ENCODE data around the gene WFS1.

The WFS1 gene

DNA sequence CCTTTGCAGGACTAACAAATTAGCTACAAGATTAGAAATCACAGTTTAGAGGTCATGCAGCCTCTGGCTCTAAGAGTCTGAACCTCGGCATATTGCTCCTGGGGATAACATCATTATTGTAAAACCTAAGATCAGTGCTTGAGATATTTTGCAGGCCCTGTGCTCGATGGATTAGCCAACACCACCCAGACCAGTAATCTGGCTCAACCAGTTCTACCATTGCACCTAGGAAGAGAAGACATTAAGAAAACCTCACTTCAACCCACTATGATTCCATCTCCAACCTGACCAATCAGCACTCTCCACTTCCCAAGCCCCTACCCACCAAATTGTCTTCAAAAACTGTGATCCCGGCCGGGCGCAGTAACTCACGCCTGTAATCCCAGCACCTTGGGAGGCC lies 43.6 kb downstream of the WFS1 start:
- no peak for TF ChIP-seq CTCF (IDR thresholded peaks at IDR 0.05; ENCODE audit: low read depth, low read length)
- DNase-seq (ENCODE audit: low read depth in 2 of 2): no peak
- no peak overlapping the region for H3K4me3 ChIP-seq (replicated peaks in 1 of 2; ENCODE audit: low read depth in 2 of 2, low read length in 2 of 2)

- no peak for DNase-seq (ENCODE audit: low read depth in 2 of 2)
- H3K4me3 ChIP-seq (replicated peaks in 1 of 2; ENCODE audit: low read depth in 2 of 2, low read length in 2 of 2): no peak overlapping the region
- no peak for TF ChIP-seq CTCF (IDR thresholded peaks at IDR 0.05; ENCODE audit: low read depth, low read length)
Measured at GRCh38 chr4:6316461-6317003, 46.9 kb downstream of the WFS1 start.

GRCh38 chr4:6318206-6318605 lies 48.6 kb downstream of the WFS1 start:
- DNase-seq (ENCODE audit: low read depth in 2 of 2): no peak
- H3K4me3 ChIP-seq (replicated peaks in 1 of 2; ENCODE audit: low read depth in 2 of 2, low read length in 2 of 2): no peak overlapping the region
- TF ChIP-seq CTCF (IDR thresholded peaks at IDR 0.05; ENCODE audit: low read depth, low read length): no peak

GRCh38 chr4:6319530-6320150 lies 50.0 kb downstream of the WFS1 start:
- no peak for DNase-seq (ENCODE audit: low read depth in 2 of 2)
- no peak for TF ChIP-seq CTCF (IDR thresholded peaks at IDR 0.05; ENCODE audit: low read depth, low read length)
- no peak overlapping the region for H3K4me3 ChIP-seq (replicated peaks in 1 of 2; ENCODE audit: low read depth in 2 of 2, low read length in 2 of 2)

DNA sequence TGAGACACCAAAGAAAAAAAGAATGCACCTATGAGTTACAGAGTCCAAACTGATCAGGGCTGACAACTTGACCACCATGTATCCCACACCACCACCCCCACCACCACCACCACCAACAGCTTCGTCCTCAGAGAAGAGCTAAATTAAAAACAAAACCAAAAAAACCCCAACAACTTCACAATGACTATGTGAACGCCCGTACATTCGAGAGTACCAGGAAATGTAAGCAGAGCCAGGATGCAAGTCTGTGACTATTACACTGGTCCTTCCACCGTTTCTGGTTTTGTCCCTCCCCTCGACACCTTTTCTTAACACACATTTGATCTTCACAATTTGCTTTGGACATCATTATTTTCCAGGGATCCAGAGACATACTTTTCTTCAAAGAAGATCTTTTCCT lies 51.0 kb downstream of the WFS1 start:
- TF ChIP-seq CTCF (IDR thresholded peaks at IDR 0.05; ENCODE audit: low read depth, low read length): no peak
- DNase-seq (ENCODE audit: low read depth in 2 of 2): no peak
- H3K4me3 ChIP-seq (replicated peaks in 1 of 2; ENCODE audit: low read depth in 2 of 2, low read length in 2 of 2): no peak overlapping the region

DNA sequence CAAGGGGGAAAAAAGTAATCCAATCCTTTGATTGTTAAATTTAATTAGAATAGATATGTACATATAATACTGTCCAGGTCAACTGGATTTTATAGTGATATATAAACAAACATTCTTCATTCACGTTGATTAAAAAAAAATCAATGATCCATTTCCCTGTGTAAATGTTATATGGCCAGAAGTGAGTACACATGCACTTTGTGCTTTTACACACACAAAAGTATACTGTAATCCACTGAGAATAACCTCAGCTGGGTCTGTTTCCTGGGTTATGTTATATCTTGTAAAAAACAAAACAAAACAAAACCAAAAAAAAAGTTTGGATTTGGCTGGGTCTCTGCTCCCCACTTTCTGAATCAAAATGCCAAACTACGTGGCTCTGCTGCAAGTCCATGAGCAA lies 51.7 kb downstream of the WFS1 start:
- no peak overlapping the region for H3K4me3 ChIP-seq (replicated peaks in 1 of 2; ENCODE audit: low read depth in 2 of 2, low read length in 2 of 2)
- TF ChIP-seq CTCF (IDR thresholded peaks at IDR 0.05; ENCODE audit: low read depth, low read length): no peak
- no peak for DNase-seq (ENCODE audit: low read depth in 2 of 2)

All from cardiac fibroblast (primary cell).